ENCODE data around the gene SP3.

The SP3 gene

GRCh38 chr2:173999272-173999671, 34.1 kb upstream of the SP3 start:
- Histone ChIP-seq H2AFZ (ENCODE audit: low read depth, low read length) (no peak overlapping the region), H3K4me3 (ENCODE audit: low read length) (no peak overlapping the region), H3K9ac (ENCODE audit: low read length) (no peak overlapping the region)

GRCh38 chr2:173998386-173998785, 33.2 kb upstream of the SP3 start:
- H2AFZ ChIP-seq (ENCODE audit: low read depth, low read length), result no peak overlapping the region
- no peak overlapping the region for H3K4me2 ChIP-seq (ENCODE audit: low read length)
- H3K27ac ChIP-seq (ENCODE audit: low read length), result no peak overlapping the region
- no peak overlapping the region for H3K9ac ChIP-seq (ENCODE audit: low read length)
- H3K27me3 ChIP-seq (ENCODE audit: low read depth, low read length), result peaks cover 10% of the 10 kb centered on the region; the same call in 1 of the 2 replicates
- TF ChIP-seq EZH2phosphoT487 (IDR thresholded peaks at IDR 0.05; ENCODE audit: low read depth), result no peak
- TF ChIP-seq CTCF (IDR thresholded peaks at IDR 0.05; ENCODE audit: low read depth, low read length), result no peak
- H3K36me3 ChIP-seq (replicated peaks; ENCODE audit: low read depth, low read length), result no peaks in the 10 kb centered on the region
- no peaks in the 10 kb centered on the region for H4K20me1 ChIP-seq (ENCODE audit: insufficient read depth, low read length)
- H3K79me2 ChIP-seq (ENCODE audit: low read length), result no peaks in the 10 kb centered on the region
- H3K9me3 ChIP-seq (ENCODE audit: insufficient read depth, low read length), result 0 out of 2 replicates have a peak, but pooled peaks cover 4% of the 10 kb centered on the region
- no peak overlapping the region for H3K4me3 ChIP-seq (ENCODE audit: low read length)
- peaks cover 19% of the 10 kb centered on the region for H3K4me1 ChIP-seq (ENCODE audit: low read length)

More at GRCh38 chr2:173999272-173999671, 34.1 kb upstream of the SP3 start:
- no peak overlapping the region for H3K27ac ChIP-seq (ENCODE audit: low read length)
- no peak overlapping the region for H3K4me2 ChIP-seq (ENCODE audit: low read length)
- H3K27me3 ChIP-seq (ENCODE audit: low read depth, low read length), result peaks cover 3% of the 10 kb centered on the region; the same call in 1 of the 2 replicates
- H3K4me1 ChIP-seq (ENCODE audit: low read length), result peaks cover 19% of the 10 kb centered on the region
- H3K36me3 ChIP-seq (replicated peaks; ENCODE audit: low read depth, low read length), result no peaks in the 10 kb centered on the region
- TF ChIP-seq CTCF (IDR thresholded peaks at IDR 0.05; ENCODE audit: low read depth, low read length), result no peak
- TF ChIP-seq EZH2phosphoT487 (IDR thresholded peaks at IDR 0.05; ENCODE audit: low read depth), result no peak
- no peaks in the 10 kb centered on the region for H4K20me1 ChIP-seq (ENCODE audit: insufficient read depth, low read length)
- H3K9me3 ChIP-seq (ENCODE audit: insufficient read depth, low read length), result 0 out of 2 replicates have a peak, but pooled peaks cover 4% of the 10 kb centered on the region
- no peaks in the 10 kb centered on the region for H3K79me2 ChIP-seq (ENCODE audit: low read length)

GRCh38 chr2:173997753-173998152, 32.6 kb upstream of the SP3 start:
- Histone ChIP-seq H2AFZ (ENCODE audit: low read depth, low read length) (no peak overlapping the region), H3K36me3 (replicated peaks; ENCODE audit: low read depth, low read length) (no peaks in the 10 kb centered on the region), H3K79me2 (ENCODE audit: low read length) (no peaks in the 10 kb centered on the region), H3K27me3 (ENCODE audit: low read depth, low read length) (peaks cover 10% of the 10 kb centered on the region; the same call in 1 of the 2 replicates), H4K20me1 (ENCODE audit: insufficient read depth, low read length) (no peaks in the 10 kb centered on the region), H3K9ac (ENCODE audit: low read length) (no peak overlapping the region), H3K4me1 (ENCODE audit: low read length) (peaks cover 19% of the 10 kb centered on the region), H3K4me3 (ENCODE audit: low read length) (no peak overlapping the region), H3K27ac (ENCODE audit: low read length) (no peak overlapping the region), H3K4me2 (ENCODE audit: low read length) (peak overlapping the region; percentile 23), H3K9me3 (ENCODE audit: insufficient read depth, low read length) (0 out of 2 replicates have a peak, but pooled peaks cover 4% of the 10 kb centered on the region)
- TF ChIP-seq CTCF (IDR thresholded peaks at IDR 0.05; ENCODE audit: low read depth, low read length), result no peak
- no peak for TF ChIP-seq EZH2phosphoT487 (IDR thresholded peaks at IDR 0.05; ENCODE audit: low read depth)

GRCh38 chr2:173997269-173997668, 32.1 kb upstream of the SP3 start:
- Histone ChIP-seq H3K4me2 (ENCODE audit: low read length) (peak overlapping the region; percentile 23), H2AFZ (ENCODE audit: low read depth, low read length) (no peak overlapping the region)

More at GRCh38 chr2:173997269-173997668, 32.1 kb upstream of the SP3 start:
- Histone ChIP-seq H3K9ac (ENCODE audit: low read length) (no peak overlapping the region), H4K20me1 (ENCODE audit: insufficient read depth, low read length) (no peaks in the 10 kb centered on the region), H3K4me3 (ENCODE audit: low read length) (no peak overlapping the region), H3K4me1 (ENCODE audit: low read length) (peaks cover 24% of the 10 kb centered on the region), H3K27me3 (ENCODE audit: low read depth, low read length) (peaks cover 10% of the 10 kb centered on the region; the same call in 1 of the 2 replicates), H3K36me3 (replicated peaks; ENCODE audit: low read depth, low read length) (no peaks in the 10 kb centered on the region), H3K9me3 (ENCODE audit: insufficient read depth, low read length) (0 out of 2 replicates have a peak, but pooled peaks cover 4% of the 10 kb centered on the region), H3K27ac (ENCODE audit: low read length) (0 out of 2 replicates have a peak overlapping the region, but pooled peaks have one; percentile 14), H3K79me2 (ENCODE audit: low read length) (no peaks in the 10 kb centered on the region)
- TF ChIP-seq CTCF (IDR thresholded peaks at IDR 0.05; ENCODE audit: low read depth, low read length) (no peak), EZH2phosphoT487 (IDR thresholded peaks at IDR 0.05; ENCODE audit: low read depth) (no peak)
